Spleen (tissue), 11 donors: ENCODE data around the gene RPL41. TPM values are rescaled to one million over a fixed set of nuclear protein-coding genes. Genes with fewer than 3 reads are reported as not detected.

Experiments
- DNase-seq: peaks from one replicate; pipeline ENCODE4 v3.0.0-alpha.2; 2020
- H3K27ac ChIP-seq, 8 donors: fragments of 200-600 bp; sonication (generic) in 7 of 8; 1 replicate in 4 of 8; 2 replicates in 4 of 8; pipeline versions ENCODE4 v1.5.0 to v1.8.0; 2016 to 2021; ENCODE audit warnings: inconsistent platforms in 4 of 8, mild to moderate bottlenecking in 4 of 8, moderate library complexity in 1 of 8
- H3K27me3 ChIP-seq, 7 donors: fragments of 200-600 bp; sonication (generic) in 6 of 7; replicated peaks in 1 of 7; 1 replicate in 4 of 7; 2 replicates in 3 of 7; pipeline versions ENCODE4 v1.5.0 to v1.8.0; 2016 to 2021; ENCODE audit warnings: inconsistent platforms in 3 of 7, mild to moderate bottlenecking in 1 of 7
- H3K36me3 ChIP-seq, 6 donors: fragments of 200-600 bp; sonication (generic) in 5 of 6; 1 replicate in 4 of 6; 2 replicates in 2 of 6; pipeline versions ENCODE4 v1.5.0 to v1.8.0; 2016 to 2021; ENCODE audit warnings: inconsistent platforms in 2 of 6
- H3K4me1 ChIP-seq, 6 donors: fragments of 200-600 bp; sonication (generic) in 5 of 6; 1 replicate in 3 of 6; 2 replicates in 3 of 6; pipeline versions ENCODE4 v1.5.0 to v1.8.0; 2016 to 2021; ENCODE audit warnings: inconsistent platforms in 3 of 6
- H3K4me3 ChIP-seq, 8 donors: fragments of 200-600 bp; sonication (generic) in 7 of 8; 1 replicate in 4 of 8; 2 replicates in 4 of 8; pipeline versions ENCODE4 v1.5.0 to v1.8.0; 2016 to 2021; ENCODE audit warnings: inconsistent platforms in 4 of 8, mild to moderate bottlenecking in 4 of 8, moderate library complexity in 2 of 8
- H3K9me3 ChIP-seq, 8 donors: fragments of 200-600 bp; sonication (generic) in 7 of 8; 1 replicate in 4 of 8; 2 replicates in 4 of 8; pipeline versions ENCODE4 v1.5.0 to v1.8.0; 2016 to 2021; ENCODE audit warnings: inconsistent platforms in 4 of 8
- CTCF ChIP-seq, 11 experiments: fragments of 200-600 bp in 7 of 11; fragments of 450-650 bp in 4 of 11; sonication (generic) in 4 of 11; IDR thresholded peaks in 8 of 11; conservative IDR thresholded peaks in 3 of 11; 1 replicate in 7 of 11; 2 replicates in 4 of 11; pipeline versions ENCODE4 v1.4.0 to v1.8.0; 2016 to 2021; ENCODE audit warnings: antibody characterized with exemption in 11 of 11, inconsistent platforms in 4 of 11, mild to moderate bottlenecking in 1 of 11
- POLR2A ChIP-seq, 3 donors: fragments of 450-650 bp; IDR thresholded peaks; one replicate each; pipeline ENCODE4 v1.5.1; 2017; ENCODE audit warnings: antibody characterized with exemption in 3 of 3, mild to moderate bottlenecking in 1 of 3
- POLR2AphosphoS5 ChIP-seq, 3 donors: sonication (generic); formaldehyde crosslinking; IDR thresholded peaks; one replicate each; pipeline ENCODE4 v1.5.1; 2017; ENCODE audit warnings: antibody characterized with exemption in 3 of 3
- WGBS, 5 donors: extraction: QIAGEN DNeasy Blood & Tissue Kit in 3 of 5; methylation state at CpG; one replicate each; pipeline versions ENCODE4 v1.1.5 to v1.1.7; 2013 to 2018; 5-methylcytosine and 5-hydroxymethylcytosine counted together
- intact Hi-C: fragments of 100-400 bp; cut with DNase I; formaldehyde crosslinking; loops from one replicate; pipeline ENCODE4 v1.15.0; 2023; ENCODE audit warnings: low total_unique reads
- polyA plus RNA-seq, 3 donors: library from polyadenylated mRNA; stranded (reverse); fragments of 200-250 nt; gene quantifications; one replicate each; pipeline ENCODE4 v1.2.1, GENCODE V29; 2013
- total RNA-seq, 7 donors: library from RNA; depleted of rRNA in 3 of 7; stranded (reverse); fragments of >200 nt in 3 of 7; fragmentation: NEBNext Ultra II Directional in 4 of 7; extraction: Animal tissue kit (Norgen Biotek cat#: 25700) in 4 of 7; gene quantifications; one replicate each; pipeline versions ENCODE4 v1.1.0 to v1.2.1, GENCODE V29; 2016 to 2021
- donor health status: healthy with polysubstance abuse.
- donor health status: DM: no; HTN: no; CAD: no; lungs with moderate emphysema.
- donor health status: DM: no; HTN: no; CAD: no.
- donor health status: Bipolar disorder and iron deficiency.
- donor health status: healthy.
- donor health status: DM: no; HTN: no; CAD: no.
- donor health status: DM: yes; HTN: yes; CAD: no.

Gene RPL41
- total and polyA plus RNA-seq, 10 donors = 2,138 to 9,352 (median 2,800) TPM

GRCh38 chr12:56080556-56081138 is 35.8 kb upstream of the RPL41 start:
- Histone ChIP-seq H3K27me3 (peaks cover 0 to 42% (median 15%) of the 10 kb centered on the region in 7 donors), H3K4me1 (peaks cover 2 to 27% (median 20%) of the 10 kb centered on the region in 6 donors), H3K9me3 (no peaks in the 10 kb centered on the region), H3K4me3 (peak overlapping the region in 6 of 8 donors; percentile 50 to 83 (median 56)), H3K36me3 (no peaks in the 10 kb centered on the region), H3K27ac (no peak overlapping the region)
- TF ChIP-seq CTCF (IDR thresholded peaks at IDR 0.05 in 8 of 11, conservative IDR thresholded peaks at IDR 0.05 in 3 of 11) = no peak
- no peak for TF ChIP-seq POLR2AphosphoS5 (IDR thresholded peaks at IDR 0.05)
- TF ChIP-seq POLR2A (IDR thresholded peaks at IDR 0.05) = no peak
- WGBS, 5 donors = 24 to 44% (median 32%) methylated on average over 13 to 20 of the region's 20 CpGs
- no peak for DNase-seq
- intact Hi-C loops = no loop called here

GRCh38 chr12:56081393-56082347 is 34.8 kb upstream of the RPL41 start:
- Histone ChIP-seq H3K4me1 (peaks cover 2 to 27% (median 20%) of the 10 kb centered on the region in 6 donors), H3K9me3 (no peaks in the 10 kb centered on the region), H3K27ac (no peak overlapping the region), H3K36me3 (no peaks in the 10 kb centered on the region), H3K27me3 (peaks cover 0 to 42% (median 15%) of the 10 kb centered on the region in 7 donors), H3K4me3 (no peak overlapping the region)
- no peak for DNase-seq
- TF ChIP-seq CTCF (IDR thresholded peaks at IDR 0.05 in 8 of 11, conservative IDR thresholded peaks at IDR 0.05 in 3 of 11) (no peak), POLR2AphosphoS5 (IDR thresholded peaks at IDR 0.05) (no peak), POLR2A (IDR thresholded peaks at IDR 0.05) (no peak)
- intact Hi-C loops = no loop called here
- 51 to 69% (median 63%) methylated on average over 6 of the region's 6 CpGs for WGBS, 5 donors

DNA sequence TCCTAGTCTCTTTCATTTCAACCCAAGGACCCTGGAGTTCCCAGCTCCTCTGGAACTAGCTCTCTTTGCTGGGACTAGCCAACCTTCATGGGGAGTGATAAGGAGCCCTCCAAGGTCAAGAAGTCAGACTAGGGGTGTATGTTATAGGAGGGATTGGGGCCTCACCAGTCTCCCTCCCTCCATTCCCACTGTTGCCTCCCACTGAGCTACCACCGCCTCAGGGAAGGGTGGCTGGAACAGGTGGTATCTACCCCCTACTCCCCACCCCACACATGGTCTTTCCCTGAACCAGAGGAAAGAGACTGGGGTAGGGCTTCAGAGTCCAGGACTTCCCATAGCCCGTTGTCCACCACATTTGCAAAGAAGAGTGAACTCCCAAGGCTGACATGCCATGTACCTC is 34.1 kb upstream of the RPL41 start:
- no peaks in the 10 kb centered on the region for H3K36me3 ChIP-seq
- DNase-seq = no peak
- WGBS, 5 donors = 71 to 90% (median 82%) methylated on average over 2 of the region's 2 CpGs
- intact Hi-C loops = no loop called here
- no peak for TF ChIP-seq CTCF (IDR thresholded peaks at IDR 0.05 in 8 of 11, conservative IDR thresholded peaks at IDR 0.05 in 3 of 11)
- H3K4me3 ChIP-seq = no peak overlapping the region
- H3K27ac ChIP-seq = no peak overlapping the region
- H3K9me3 ChIP-seq = no peaks in the 10 kb centered on the region
- H3K4me1 ChIP-seq = peaks cover 2 to 27% (median 20%) of the 10 kb centered on the region in 6 donors
- peaks cover 0 to 42% (median 15%) of the 10 kb centered on the region in 7 donors for H3K27me3 ChIP-seq

DNA sequence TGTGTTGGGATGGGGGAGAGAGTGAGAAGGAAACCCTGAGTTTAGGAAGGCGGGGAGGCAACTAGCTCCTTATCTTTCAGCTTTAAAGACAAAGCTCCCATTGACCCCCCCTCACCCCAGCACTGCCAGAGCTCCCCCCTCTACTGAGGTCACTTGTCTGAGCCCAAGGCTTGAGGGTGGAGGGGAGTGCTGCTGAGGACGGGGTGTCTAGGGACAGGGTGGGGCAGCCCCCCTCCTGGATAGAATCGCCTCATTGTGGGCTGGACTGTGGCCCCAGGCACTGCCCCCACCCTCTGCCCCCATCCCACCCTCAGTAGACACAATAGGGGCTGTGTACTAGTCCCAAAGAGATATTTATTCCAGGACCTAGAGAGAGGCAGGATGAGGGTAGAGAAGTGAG is 33.5 kb upstream of the RPL41 start:
- DNase-seq = no peak
- intact Hi-C loops = no loop called here
- TF ChIP-seq POLR2AphosphoS5 (IDR thresholded peaks at IDR 0.05) (no peak), CTCF (IDR thresholded peaks at IDR 0.05 in 8 of 11, conservative IDR thresholded peaks at IDR 0.05 in 3 of 11) (no peak), POLR2A (IDR thresholded peaks at IDR 0.05) (no peak)
- WGBS, 5 donors = 59 to 81% (median 75%) methylated on average over 3 of the region's 3 CpGs
- H3K4me1 ChIP-seq = peaks cover 2 to 27% (median 20%) of the 10 kb centered on the region in 6 donors
- H3K36me3 ChIP-seq = no peaks in the 10 kb centered on the region
- H3K27me3 ChIP-seq = peaks cover 0 to 42% (median 15%) of the 10 kb centered on the region in 7 donors
- no peaks in the 10 kb centered on the region for H3K9me3 ChIP-seq
- H3K4me3 ChIP-seq = no peak overlapping the region
- no peak overlapping the region for H3K27ac ChIP-seq
